Stimulated activated CD8-positive, alpha-beta memory T cell treated with anti-CD3 and anti-CD28 coated beads, Interleukin-7, amount 100 ng/mL, for 4 hours (primary cell): Measurements from ENCODE around the gene ELAVL1.
A peak's percentile ranks its signal among the peaks of the same experiment; 100 is the strongest.
"Not testable (repeated sequence)": the region's sequence is repeated elsewhere in the genome, so short reads cannot be mapped to it uniquely, and the experiment has no call there.

Experiments used
- DNase-seq, 2 donors: peaks; one replicate each; pipeline ENCODE4 v3.0.0-alpha.2; 2020; ENCODE audit warnings: low read depth in 2 of 2

ELAVL1 gene

GRCh38 chr19:8005534-8006256 is at the start of gene ELAVL1:
Gene ELAVL1 (minus strand): TSS chr19:8005641. CDS start chr19:7991815, 13,826 bp downstream.
- peak; percentile 65 to 88 for DNase-seq

GRCh38 chr19:8054169-8054568 is 48.7 kb upstream of the ELAVL1 start:
- DNase-seq: no peak

- no peak for DNase-seq
Observed at GRCh38 chr19:8052464-8052859, 47.0 kb upstream of the ELAVL1 start, which contains the start of gene CCL25. Gene CCL25 (plus strand): TSS chr19:8052760. CDS start chr19:8053050, 290 bp downstream.

- peak; percentile 81 to 82 for DNase-seq
Observed at GRCh38 chr19:8050274-8051096, 45.0 kb upstream of the ELAVL1 start.

- DNase-seq: no peak
Observed at GRCh38 chr19:8046569-8047165, 41.2 kb upstream of the ELAVL1 start.

GRCh38 chr19:8045872-8046568 is 40.6 kb upstream of the ELAVL1 start:
- DNase-seq: no peak

GRCh38 chr19:8044018-8044417 is 38.6 kb upstream of the ELAVL1 start:
- no peak for DNase-seq

GRCh38 chr19:8042900-8043299 is 37.5 kb upstream of the ELAVL1 start:
- DNase-seq: no peak

- DNase-seq: no peak
Observed at GRCh38 chr19:8041531-8041931, 36.1 kb upstream of the ELAVL1 start.

GRCh38 chr19:8039231-8039630 is 33.8 kb upstream of the ELAVL1 start:
- no peak for DNase-seq

GRCh38 chr19:8038815-8039214 is 33.4 kb upstream of the ELAVL1 start:
- no peak for DNase-seq

GRCh38 chr19:8036434-8037099 is 31.1 kb upstream of the ELAVL1 start:
- DNase-seq: no peak

GRCh38 chr19:8034178-8034525 is 28.7 kb upstream of the ELAVL1 start:
- DNase-seq: no peak

- DNase-seq: not testable (repeated sequence)
Observed at GRCh38 chr19:8033287-8034177, 28.1 kb upstream of the ELAVL1 start.

- no peak for DNase-seq
Observed at GRCh38 chr19:8030960-8031359, 25.5 kb upstream of the ELAVL1 start.

GRCh38 chr19:8028951-8029491 is 23.6 kb upstream of the ELAVL1 start:
- DNase-seq: no peak

- no peak for DNase-seq
Observed at GRCh38 chr19:8025316-8025715, 19.9 kb upstream of the ELAVL1 start.

GRCh38 chr19:8024256-8024655 is 18.8 kb upstream of the ELAVL1 start:
- DNase-seq: not testable (repeated sequence)

- no peak for DNase-seq
Observed at GRCh38 chr19:8023371-8023770, 17.9 kb upstream of the ELAVL1 start.

GRCh38 chr19:8022275-8022674 is 16.8 kb upstream of the ELAVL1 start:
- DNase-seq: no peak
